Pericardium fibroblast (primary cell): ENCODE results near the gene SHE. TPM values are rescaled to one million over a fixed set of nuclear protein-coding genes. Genes with fewer than 3 reads are reported as not detected.

Experiments used
- total RNA-seq: library from RNA; depleted of rRNA; stranded (reverse); fragments of >200 nt; gene quantifications from 2 replicates; pipeline ENCODE4 v1.2.3, GENCODE V29; 2015

The SHE gene
- 0.12 and 0.43 TPM in 2 replicates for total RNA-seq

GRCh38 chr1:154502066-154502743 is at the start of gene SHE, which contains the start of gene TDRD10:
Gene SHE, minus strand, starts transcription at chr1:154502412. Its CDS starts 386 bp downstream, at chr1:154502026.
Gene TDRD10, plus strand, starts transcription at chr1:154502219. Its CDS starts 4,685 bp downstream, at chr1:154506904.

Other genes starting within 250 kb of the SHE start
- gene HAX1, start 229.8 kb downstream of the SHE start, total RNA-seq = 106 and 118 TPM in 2 replicates
- not detected in 2 replicates for gene AQP10, start 181.3 kb downstream of the SHE start, total RNA-seq
- 77.0 and 114 TPM in 2 replicates for gene ATP8B2, start 176.9 kb downstream of the SHE start, total RNA-seq
- gene IL6R, start 97.1 kb downstream of the SHE start, total RNA-seq = 3.9 and 9.3 TPM in 2 replicates
- gene TDRD10, start 193 bp downstream of the SHE start, total RNA-seq = not detected in 2 replicates
- 31.9 and 46.5 TPM in 2 replicates for gene UBE2Q1, start 56.2 kb upstream of the SHE start, total RNA-seq
- gene CHRNB2, start 65.4 kb upstream of the SHE start, total RNA-seq = under 0.01 and 0.12 TPM in 2 replicates
- gene ADAR, start 105.8 kb upstream of the SHE start, total RNA-seq = 49.8 and 70.6 TPM in 2 replicates